DLD1 (cell line): Measurements from ENCODE around the gene MRPL28.
"Not testable (repeated sequence)": the region's sequence is repeated elsewhere in the genome, so short reads cannot be mapped to it uniquely, and the experiment has no call there.

Source experiments
- in situ Hi-C: cut with HindIII; loops from 2 replicates; pipeline ENCODE4 v1.10.0; 2017; ENCODE audit warnings: low sequenced_read_pairs

MRPL28 gene

DNA sequence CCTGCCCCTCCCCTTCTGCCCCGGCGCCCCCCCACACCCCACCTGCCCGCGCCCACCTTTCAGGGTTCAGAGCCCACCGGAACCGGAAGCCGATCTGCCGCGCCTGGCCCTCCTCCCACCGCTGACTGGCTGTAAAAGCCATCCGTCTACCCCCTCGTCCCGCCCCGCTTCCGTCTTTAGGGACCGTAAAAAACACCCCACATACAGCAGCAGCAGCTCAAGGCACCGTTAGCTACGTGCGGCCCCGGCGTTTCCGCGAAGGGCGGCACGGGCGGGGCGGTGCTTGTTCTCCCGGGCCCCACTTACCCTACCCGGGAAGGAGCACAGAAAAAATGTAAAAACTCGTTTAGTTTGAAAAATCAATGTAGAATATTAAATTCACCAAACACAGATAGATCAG is at the start of gene MRPL28:
TSS of gene MRPL28 (minus strand) at position 96 of the 400 bp plus-strand sequence. CDS start 320 bp downstream, outside the sequence.
- in situ Hi-C loops, result no loop called here

DNA sequence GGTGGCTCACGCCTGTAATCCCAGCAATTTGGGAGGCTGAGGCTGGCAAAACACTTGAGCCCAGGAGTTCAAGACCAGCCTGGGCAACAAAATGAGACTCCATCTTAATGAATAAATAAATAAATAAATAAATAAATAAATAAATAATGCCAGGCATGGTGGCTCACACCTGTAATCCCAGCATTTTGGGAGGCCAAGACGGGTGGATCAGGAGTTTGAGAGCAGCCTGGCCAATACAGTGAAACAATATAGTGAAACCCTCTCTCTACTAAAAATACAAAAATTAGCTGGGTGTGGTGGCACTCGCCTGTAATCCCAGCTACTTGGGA is 44.8 kb upstream of the MRPL28 start:
- in situ Hi-C loops, result not testable (repeated sequence)

DNA sequence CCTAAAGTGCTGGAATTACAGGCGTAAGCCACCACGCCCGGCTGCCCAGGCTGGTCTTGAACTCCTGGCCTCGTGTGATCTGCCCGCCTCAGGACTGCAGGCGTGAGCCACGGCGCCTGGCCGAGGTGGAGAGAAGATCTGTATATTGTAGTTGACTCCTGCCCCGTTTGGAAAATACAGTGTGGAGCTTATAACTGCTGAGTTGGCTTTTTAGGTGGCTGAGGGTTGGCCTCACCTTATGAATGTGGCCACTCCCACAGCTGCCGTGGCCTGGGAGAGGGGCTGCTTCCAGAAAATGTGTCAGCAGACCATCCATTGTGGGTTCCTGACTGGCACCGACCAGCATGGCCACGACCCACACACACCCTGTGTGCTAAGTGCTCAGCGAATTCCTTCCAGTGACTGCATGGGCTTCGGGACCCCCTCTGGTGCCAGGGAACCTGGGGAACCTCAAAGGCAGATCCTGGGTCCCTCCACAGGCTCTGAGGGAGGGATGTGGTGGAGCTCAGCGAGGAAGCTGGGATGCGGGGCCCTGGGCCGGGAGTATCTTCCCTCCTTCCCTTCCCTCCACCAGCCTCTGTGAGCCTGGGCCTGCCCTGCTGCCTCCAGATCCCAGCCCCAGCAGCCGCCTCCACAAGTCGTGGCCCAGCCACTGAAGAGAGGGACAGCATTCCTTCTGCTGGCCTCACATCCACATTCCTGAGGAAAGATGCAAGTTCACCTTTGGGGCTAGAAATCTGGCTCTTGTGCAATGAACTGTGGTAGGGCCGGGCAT is 44.2 kb upstream of the MRPL28 start:
- in situ Hi-C loops, result no loop called here

- in situ Hi-C loops, result no loop called here
Observed at GRCh38 chr16:411576-412265, 41.4 kb upstream of the MRPL28 start.

GRCh38 chr16:410516-411178 is 40.3 kb upstream of the MRPL28 start:
- in situ Hi-C loops, result no loop called here

DNA sequence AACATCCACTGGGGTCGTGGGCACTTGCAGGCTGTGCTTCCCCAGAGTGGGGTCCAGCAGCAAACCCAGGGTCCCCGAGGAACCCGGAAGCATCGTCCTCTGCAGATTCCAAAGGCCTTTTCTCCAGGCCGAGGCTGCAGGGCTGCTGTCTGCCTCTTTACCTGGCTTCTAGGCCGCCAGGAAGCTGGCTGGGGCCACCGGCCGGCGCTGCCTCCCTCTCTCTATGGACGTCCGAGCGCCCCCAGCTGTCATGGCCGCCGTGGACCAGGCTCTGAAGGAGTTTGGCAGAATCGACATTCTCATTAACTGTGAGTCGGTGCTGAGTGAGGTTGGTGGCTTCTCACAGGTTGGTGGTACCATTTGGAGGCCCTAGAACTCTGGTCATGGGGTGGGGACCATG is 36.9 kb upstream of the MRPL28 start:
- in situ Hi-C loops, result no loop called here

- in situ Hi-C loops, result no loop called here
Observed at GRCh38 chr16:405548-406506, 35.5 kb upstream of the MRPL28 start.

DNA sequence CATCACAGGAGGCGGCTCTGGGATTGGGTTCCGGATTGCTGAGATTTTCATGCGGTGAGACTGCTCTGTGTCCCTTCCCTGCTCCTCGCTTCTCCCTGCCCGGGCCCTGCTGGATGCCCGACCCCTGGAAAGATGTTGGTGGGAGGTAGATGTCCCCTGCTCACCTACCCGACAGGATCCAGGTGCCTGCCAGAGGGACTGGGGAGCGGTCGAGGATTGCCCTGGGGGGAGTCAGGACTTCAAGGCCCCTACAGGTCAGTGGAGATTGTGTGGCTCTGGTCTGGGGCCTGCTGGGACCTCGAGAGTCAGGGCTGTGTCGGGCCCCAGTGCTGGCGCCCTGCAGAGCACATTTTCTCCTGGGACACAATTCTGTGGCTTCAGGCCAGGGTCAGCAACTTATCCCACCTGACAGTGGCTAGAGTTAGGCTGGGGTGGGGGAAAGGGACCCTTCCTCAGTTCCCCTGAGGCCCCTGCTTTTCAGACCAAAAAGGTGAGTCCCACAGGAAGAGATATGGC is 34.7 kb upstream of the MRPL28 start:
- in situ Hi-C loops, result no loop called here

DNA sequence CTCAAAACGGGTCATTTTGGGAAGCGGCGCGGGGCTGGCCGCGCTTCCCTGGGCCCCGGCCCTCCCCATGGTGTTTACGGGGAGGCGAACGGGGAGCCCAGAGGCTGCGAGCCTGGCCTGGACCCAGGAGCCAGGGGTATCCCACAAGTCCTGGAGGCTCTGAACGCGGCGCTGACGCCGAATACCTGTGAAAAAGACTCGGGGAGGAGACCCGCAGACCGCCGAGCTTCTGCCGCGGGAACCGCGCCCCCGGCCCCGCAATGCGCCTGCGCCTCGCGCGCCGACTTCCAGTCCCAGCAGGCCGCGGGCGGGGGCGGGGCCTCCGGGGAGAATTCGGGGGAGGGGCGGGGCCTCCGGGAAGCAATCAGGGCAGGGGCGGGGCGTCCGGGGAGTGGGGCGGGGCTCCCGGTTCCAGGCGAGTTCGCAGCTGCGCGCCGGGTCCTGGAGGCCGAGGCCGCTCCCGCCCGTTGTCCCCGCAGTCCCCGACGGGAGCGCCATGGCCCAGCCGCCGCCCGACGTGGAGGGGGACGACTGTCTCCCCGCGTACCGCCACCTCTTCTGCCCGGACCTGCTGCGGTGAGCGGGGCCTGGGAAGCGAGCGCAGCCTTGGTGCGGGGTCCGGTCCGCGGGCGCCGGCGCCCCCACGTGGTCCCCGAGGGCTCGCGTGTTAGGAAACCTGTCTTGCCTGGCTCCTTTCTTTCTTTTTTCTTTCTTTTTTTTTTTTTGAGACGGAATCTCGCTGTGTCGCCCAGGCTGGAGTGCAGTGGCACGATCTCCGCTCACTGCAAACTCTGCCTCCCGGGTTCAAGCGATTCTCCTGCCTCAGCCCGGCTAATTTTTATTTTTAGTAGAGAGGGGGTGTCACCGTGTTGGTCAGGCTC is 31.4 kb upstream of the MRPL28 start, which contains the start of gene DECR2:
TSS of gene DECR2 (plus strand) at position 418 of the 881 bp plus-strand sequence. CDS start at position 497, 79 bp downstream.
- in situ Hi-C loops, result no loop called here

GRCh38 chr16:400061-400591 is 29.8 kb upstream of the MRPL28 start:
- in situ Hi-C loops, result no loop called here

- in situ Hi-C loops, result no loop called here
Observed at GRCh38 chr16:399340-400019, 29.1 kb upstream of the MRPL28 start.

- in situ Hi-C loops, result no loop called here
Observed at GRCh38 chr16:398561-399339, 28.4 kb upstream of the MRPL28 start.

DNA sequence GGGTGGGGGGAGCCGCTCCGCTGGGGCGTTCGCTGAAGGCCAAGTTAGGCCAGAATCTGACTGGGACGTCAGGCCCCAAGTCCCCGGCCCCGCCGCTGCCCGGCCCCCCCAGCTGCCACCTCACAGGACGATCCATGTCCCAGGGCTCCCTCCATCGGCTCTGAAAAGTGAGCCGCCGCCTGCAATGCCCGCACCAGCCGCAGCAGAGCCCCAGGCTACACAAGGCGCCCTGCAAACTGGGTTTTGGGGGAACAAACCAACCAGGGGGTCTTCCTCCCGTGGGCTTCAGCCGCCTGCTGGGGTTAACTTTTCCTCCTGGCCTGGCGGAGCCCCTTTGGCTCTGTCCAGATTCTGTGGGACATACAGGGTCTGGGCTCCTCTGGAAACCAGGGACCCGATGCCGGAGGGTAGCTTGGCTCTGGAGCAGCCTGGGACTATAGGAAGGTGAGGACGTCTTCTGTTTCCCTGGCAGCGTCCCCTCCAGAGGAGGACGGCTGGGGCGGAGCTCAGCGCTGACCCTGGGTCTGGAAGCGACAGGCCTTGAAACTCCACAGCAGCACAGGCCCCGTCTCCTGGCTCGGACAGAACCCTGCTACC is 27.5 kb upstream of the MRPL28 start:
- in situ Hi-C loops, result no loop called here

DNA sequence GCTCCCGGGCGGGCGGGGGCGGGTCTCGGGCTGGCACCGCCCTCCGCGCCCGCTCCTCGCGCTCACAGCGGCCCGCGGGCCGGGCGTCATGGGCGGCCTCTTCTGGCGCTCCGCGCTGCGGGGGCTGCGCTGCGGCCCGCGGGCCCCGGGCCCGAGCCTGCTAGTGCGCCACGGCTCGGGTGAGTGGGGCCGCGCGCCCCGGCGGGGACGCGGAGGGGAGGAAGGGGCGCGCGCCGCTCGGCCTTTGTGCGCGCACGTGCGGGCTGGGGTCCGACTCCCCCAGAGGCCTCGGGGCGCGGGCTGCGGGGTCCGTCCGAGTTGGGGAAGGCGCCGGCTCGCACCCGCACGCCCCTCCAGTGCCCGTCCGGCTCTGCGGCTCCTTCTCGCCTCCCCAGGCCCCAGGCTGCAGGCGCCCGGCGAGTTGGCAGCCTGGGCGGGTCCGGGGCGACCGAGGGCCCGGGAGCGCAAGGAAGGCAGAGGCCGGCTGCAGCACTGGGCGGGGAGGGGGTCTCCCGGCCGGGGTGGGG is 26.9 kb upstream of the MRPL28 start, which contains the start of gene NME4:
TSS of gene NME4 (plus strand) at position 65 of the 527 bp plus-strand sequence. CDS start at position 89, 24 bp downstream.
- in situ Hi-C loops, result no loop called here

DNA sequence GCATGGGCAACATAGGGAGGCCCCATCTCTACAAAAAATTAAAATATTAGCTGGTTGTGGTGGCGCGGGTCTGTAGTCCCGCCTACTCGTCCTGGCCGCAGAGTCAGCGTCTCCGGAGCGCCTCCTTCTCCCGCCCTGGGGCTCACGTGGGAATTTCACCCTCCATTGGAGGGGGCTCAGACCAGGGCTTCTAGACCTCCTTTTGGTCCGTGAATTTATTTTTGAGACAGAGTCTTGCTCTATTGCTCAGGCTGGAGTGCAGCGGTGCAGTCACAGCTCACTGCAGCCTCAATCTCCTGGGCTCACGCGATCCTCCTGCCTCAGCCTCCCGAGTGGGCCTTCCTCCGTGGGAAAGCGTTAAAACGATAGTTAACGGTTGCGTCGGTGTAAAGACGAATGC is 26.3 kb upstream of the MRPL28 start:
- in situ Hi-C loops, result no loop called here

- in situ Hi-C loops, result no loop called here
Observed at GRCh38 chr16:396199-396598, 25.9 kb upstream of the MRPL28 start.

GRCh38 chr16:392450-393030 is 22.2 kb upstream of the MRPL28 start:
- in situ Hi-C loops, result no loop called here
